HG02610 (cell line): Measurements from ENCODE around the gene OR1I1.
"Not testable (repeated sequence)": the region's sequence is repeated elsewhere in the genome, so short reads cannot be mapped to it uniquely, and the experiment has no call there.

ENCODE experiments used
- ATAC-seq: cut with Tn5 transposase; IDR thresholded peaks from one replicate; pipeline ENCODE4 v1.9.1; 2021; ENCODE audit warnings: mild to moderate bottlenecking, moderate library complexity; ENCODE audit not compliant: unreplicated experiment

The OR1I1 gene

DNA sequence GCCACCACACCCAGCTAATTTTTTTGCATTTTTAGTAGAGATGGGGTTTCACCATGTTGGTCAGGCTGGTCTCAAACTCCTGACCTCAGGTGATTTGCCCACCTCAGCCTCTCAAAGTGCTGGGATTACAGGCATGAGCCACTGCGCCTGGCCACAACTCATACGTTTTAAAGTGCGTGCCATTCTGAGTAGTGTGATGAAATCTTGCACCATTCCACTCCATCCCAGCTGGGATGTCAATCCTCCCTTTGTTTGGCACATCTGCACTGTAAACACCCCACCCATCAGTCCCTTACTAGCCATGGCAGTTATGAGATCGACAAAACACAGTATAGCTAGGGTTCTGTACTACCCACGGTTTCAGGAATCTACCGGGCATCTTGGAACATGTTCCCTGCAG is 16.0 kb downstream of the OR1I1 start:
- not testable (repeated sequence) for ATAC-seq

DNA sequence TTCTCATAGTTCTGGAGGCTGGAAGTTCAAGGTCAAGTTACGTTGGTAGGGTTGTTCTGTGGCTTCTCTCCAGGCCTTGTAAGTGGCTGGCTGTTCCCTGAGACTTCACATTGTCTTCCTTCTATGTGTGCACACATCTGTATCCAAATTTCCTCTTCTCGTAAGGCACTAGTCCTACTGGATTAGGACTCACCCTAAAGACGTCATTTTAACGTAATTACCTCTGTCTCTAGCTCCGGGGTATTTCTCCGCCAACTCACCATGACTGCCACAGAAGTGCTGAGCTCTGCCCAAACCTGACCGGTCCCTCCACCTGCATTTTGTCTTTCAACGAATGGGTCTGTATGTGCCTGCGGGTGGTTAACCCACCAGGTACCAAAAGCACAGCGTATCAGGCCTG is 16.4 kb downstream of the OR1I1 start:
- ATAC-seq: no peak

DNA sequence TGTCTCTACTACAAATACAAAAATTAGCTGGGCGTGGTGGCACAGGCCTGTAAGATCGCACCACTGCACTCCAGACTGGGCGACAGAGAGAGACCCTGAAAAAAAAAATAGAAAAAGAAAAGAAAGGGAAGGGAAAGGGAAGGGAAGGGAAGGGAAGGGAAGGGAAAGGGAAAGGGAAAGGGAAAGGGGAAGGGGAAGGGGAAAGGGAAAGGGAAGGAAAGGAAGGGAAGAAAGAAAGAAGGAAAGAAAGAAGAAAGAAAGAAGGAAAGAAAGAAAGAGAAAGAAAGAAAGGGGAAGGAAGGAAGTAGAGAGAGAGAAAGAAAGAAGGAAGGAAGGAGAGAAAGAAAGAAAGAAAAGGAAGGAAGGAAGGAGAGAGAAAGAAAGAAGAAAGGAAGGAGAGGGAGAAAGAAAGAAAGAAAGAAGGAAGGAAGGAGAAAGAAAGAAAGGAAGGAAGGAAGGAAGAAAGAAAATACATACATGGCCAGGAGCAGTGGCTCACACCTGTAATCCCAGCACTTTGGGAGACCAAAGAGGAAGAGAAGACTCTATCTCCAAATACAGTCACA is 17.1 kb downstream of the OR1I1 start:
- no peak for ATAC-seq

GRCh38 chr19:15101479-15102082 is 19.6 kb downstream of the OR1I1 start:
- ATAC-seq: no peak

GRCh38 chr19:15104003-15104402 is 22.0 kb downstream of the OR1I1 start:
- ATAC-seq: no peak

DNA sequence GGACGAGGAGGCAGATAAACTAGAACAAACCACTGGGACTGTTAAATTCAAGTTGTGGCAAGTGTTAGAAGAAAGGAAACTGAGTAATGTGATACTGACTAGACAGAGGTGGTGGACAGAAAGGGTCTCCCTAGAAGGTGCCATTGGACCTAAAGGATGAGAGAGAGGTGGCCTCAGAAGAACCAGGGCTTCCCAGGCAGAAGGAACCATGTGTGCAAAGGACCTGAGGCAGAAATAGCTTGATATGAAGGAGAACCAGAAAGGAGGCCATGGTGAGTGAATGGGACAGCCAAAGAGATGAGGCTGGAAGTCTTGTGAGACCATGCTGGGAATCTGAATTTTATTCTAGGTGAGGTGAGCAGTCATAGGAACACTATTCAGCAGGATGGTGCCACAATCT is 22.4 kb downstream of the OR1I1 start:
- no peak for ATAC-seq

GRCh38 chr19:15105044-15105443 is 23.0 kb downstream of the OR1I1 start:
- ATAC-seq: no peak

- ATAC-seq: no peak
These were observed 25.3 kb downstream of the OR1I1 start, which contains the start of gene SYDE1 for GRCh38 chr19:15107061-15108010. TSS of gene SYDE1 (plus strand) at chr19:15107401. CDS start at chr19:15107434, 33 bp downstream.

- ATAC-seq: no peak
These were observed 26.3 kb downstream of the OR1I1 start for GRCh38 chr19:15108145-15108844.

DNA sequence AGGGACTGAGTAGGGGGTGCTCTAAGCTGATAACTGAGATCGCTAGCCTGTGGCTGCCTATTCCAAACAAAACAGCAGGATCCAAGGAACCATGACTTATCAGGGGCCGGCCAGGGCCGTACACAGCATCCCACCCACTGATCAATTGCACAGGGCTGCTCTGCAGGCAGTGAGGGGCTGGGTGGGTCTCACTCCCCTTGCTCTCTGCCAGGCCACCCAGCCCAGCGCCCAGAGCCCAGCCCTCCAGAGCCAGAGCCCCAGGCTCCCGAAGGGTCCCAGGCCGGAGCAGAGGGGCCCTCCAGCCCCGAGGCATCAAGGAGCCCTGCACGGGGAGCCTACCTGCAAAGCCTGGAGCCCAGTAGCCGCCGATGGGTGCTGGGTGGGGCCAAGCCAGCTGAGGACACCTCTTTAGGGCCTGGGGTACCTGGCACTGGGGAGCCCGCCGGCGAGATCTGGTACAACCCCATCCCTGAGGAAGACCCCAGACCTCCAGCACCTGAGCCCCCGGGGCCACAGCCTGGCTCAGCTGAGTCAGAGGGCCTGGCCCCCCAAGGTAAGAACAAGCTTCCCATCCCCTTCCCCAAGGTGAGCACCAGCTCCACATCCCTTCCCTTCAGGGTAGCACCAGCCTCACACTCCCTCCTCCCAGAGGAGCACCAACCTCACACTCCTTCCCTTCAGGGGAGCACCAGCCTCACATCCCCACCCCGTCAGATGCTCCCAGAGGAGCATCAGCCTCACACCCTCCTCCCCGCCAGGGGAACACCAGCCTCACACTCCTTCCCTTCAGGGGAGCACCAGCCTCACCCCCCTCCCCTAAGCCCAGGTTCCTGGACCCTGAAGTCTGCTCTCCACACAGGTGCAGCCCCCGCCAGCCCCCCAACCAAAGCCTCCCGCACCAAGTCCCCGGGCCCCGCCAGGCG is 27.1 kb downstream of the OR1I1 start:
- ATAC-seq: no peak

- no peak for ATAC-seq
These were observed 27.9 kb downstream of the OR1I1 start for GRCh38 chr19:15109768-15110417.

- ATAC-seq: no peak
These were observed 28.4 kb downstream of the OR1I1 start for GRCh38 chr19:15110418-15110815.

GRCh38 chr19:15111758-15112157 is 29.7 kb downstream of the OR1I1 start:
- no peak for ATAC-seq

DNA sequence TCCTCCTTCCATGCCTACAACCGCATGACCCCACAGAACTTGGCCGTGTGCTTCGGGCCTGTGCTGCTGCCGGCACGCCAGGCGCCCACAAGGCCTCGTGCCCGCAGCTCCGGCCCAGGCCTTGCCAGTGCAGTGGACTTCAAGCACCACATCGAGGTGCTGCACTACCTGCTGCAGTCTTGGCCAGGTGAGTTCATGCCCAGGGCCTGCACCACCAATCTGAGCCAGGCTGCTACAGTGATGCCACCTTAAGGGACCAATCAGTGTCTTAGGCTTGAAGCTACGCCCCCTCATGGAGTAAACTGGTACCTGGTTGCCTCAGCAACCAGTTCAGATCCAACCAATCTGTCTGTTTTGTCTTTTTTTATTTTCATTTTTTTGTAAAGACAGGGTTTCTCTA is 30.4 kb downstream of the OR1I1 start:
- ATAC-seq: no peak

DNA sequence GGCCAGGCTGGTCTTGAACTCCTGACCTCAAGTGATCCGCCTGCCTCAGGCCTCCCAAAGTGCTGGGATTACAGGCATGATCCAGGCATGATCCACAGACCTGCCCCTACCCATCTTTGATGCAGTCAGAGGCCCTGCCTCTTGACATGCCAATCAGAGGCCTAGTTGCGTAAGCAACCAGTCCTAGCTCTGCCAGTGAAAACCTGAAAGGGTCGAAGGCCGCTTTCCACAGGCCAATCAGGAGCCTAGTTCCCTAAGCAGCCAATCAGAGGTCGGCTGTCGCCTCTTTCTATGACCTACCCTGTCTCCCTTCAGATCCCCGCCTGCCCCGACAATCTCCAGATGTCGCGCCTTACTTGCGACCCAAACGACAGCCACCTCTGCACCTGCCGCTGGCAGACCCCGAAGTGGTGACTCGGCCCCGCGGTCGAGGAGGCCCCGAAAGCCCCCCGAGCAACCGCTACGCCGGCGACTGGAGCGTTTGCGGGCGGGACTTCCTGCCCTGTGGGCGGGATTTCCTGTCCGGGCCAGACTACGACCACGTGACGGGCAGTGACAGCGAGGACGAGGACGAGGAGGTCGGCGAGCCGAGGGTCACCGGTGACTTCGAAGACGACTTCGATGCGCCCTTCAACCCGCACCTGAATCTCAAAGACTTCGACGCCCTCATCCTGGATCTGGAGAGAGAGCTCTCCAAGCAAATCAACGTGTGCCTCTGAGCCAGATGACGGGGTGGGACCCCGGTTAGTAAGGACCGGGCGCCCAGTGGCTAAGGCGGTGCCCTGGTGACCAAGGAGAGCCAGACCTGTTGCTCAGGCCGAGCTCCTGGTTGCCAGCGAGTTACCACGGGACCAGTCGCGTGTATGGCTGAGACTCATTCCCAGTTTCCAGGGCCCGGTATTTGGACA is 31.5 kb downstream of the OR1I1 start:
- no peak for ATAC-seq

GRCh38 chr19:15114153-15114540 is 32.1 kb downstream of the OR1I1 start:
- ATAC-seq: no peak

GRCh38 chr19:15115080-15115479 is 33.1 kb downstream of the OR1I1 start:
- no peak for ATAC-seq

DNA sequence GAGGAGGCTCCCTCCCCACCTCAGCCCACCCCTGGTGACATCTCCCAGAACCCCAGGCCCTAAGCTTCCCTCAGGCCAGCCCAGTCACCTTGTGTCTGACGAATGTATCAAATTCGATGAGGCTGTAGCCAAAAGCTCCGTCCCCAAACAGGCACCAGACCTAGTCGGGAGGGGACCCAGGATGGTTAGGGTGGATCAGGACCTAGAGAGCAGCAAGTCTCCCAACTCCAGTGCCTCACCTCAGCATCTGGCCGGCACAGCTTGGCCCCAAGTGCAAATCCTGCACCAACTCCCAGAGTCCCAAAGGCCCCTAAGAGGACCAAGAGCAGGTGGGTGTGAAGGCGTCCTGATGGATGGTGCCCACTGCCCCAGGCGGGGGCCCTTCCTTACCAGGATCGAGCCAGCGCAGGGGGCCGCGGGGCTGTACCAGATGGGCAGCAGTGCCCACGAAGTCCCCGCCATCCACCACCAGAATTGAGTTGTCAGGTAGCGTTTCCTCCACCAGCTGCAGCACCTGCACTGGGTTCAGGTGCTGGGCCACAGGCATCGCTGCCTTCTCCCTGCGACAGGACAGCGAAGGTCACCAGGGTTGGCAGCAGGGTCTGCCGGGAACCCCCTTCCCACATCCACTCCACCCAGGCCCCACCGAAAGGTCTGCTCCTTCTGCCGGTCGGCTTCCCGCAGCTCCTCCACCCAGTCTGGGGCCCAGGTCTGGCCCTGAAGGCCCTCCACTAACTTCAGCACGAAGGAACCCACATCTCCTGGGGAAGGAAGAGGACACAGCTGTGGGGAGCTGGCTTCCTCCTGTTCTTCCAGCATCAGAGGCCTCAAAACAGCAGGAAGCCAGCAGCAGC is 34.0 kb downstream of the OR1I1 start:
- ATAC-seq: no peak
